Ecto neural progenitor cell (in vitro differentiated cells): ENCODE data around the gene ACAP3.

ENCODE experiments used
- DNase-seq: peaks from one replicate; pipeline ENCODE4 v3.0.0-alpha.2; 2018; ENCODE audit warnings: low spot score

ACAP3 gene

GRCh38 chr1:1285102-1285571 lies 22.6 kb downstream of the ACAP3 start:
- DNase-seq = peak; percentile 57

GRCh38 chr1:1284221-1285101 lies 23.3 kb downstream of the ACAP3 start:
- no peak for DNase-seq

- peak; percentile 57 for DNase-seq
Measured at GRCh38 chr1:1283821-1284220, 23.9 kb downstream of the ACAP3 start.

GRCh38 chr1:1282998-1283397 lies 24.7 kb downstream of the ACAP3 start:
- no peak for DNase-seq

GRCh38 chr1:1281533-1282321 lies 26.0 kb downstream of the ACAP3 start:
- DNase-seq = no peak

GRCh38 chr1:1280782-1281481 lies 26.8 kb downstream of the ACAP3 start:
- no peak for DNase-seq

- DNase-seq = no peak
Measured at GRCh38 chr1:1279028-1279427, 28.7 kb downstream of the ACAP3 start.

GRCh38 chr1:1278620-1279019 lies 29.1 kb downstream of the ACAP3 start:
- DNase-seq = no peak

- no peak for DNase-seq
Measured at GRCh38 chr1:1275836-1276235, 31.9 kb downstream of the ACAP3 start.

GRCh38 chr1:1274931-1275431 lies 32.7 kb downstream of the ACAP3 start:
- DNase-seq = no peak

- no peak for DNase-seq
Measured at GRCh38 chr1:1274299-1274930, 33.3 kb downstream of the ACAP3 start.

GRCh38 chr1:1273512-1274298 lies 34.0 kb downstream of the ACAP3 start, which contains the start of gene UBE2J2:
Gene UBE2J2, minus strand, starts transcription at chr1:1273854. Its CDS starts 5,862 bp downstream, at chr1:1267992.
- DNase-seq = peak; percentile 97

- no peak for DNase-seq
Measured at GRCh38 chr1:1273209-1273511, 34.6 kb downstream of the ACAP3 start.

- no peak for DNase-seq
Measured at GRCh38 chr1:1272341-1273208, 35.2 kb downstream of the ACAP3 start.

GRCh38 chr1:1270813-1271212 lies 36.9 kb downstream of the ACAP3 start:
- DNase-seq = no peak

- no peak for DNase-seq
Measured at GRCh38 chr1:1268284-1268682, 39.4 kb downstream of the ACAP3 start.

GRCh38 chr1:1267488-1268283 lies 40.0 kb downstream of the ACAP3 start:
- no peak for DNase-seq

GRCh38 chr1:1264868-1265272 lies 42.9 kb downstream of the ACAP3 start:
- no peak for DNase-seq

- DNase-seq = no peak
Measured at GRCh38 chr1:1264026-1264425, 43.7 kb downstream of the ACAP3 start.
